DMS114 treated with DMSO at 0.1 percent for 48 hours (cell line): ENCODE results near the gene PNMA6F.

ENCODE experiments used
- DNase-seq: peaks from one replicate; lab custom pipeline; 2025; ENCODE audit not compliant: unreplicated experiment; lab: John Stamatoyannopoulos, UW

Gene PNMA6F

DNA sequence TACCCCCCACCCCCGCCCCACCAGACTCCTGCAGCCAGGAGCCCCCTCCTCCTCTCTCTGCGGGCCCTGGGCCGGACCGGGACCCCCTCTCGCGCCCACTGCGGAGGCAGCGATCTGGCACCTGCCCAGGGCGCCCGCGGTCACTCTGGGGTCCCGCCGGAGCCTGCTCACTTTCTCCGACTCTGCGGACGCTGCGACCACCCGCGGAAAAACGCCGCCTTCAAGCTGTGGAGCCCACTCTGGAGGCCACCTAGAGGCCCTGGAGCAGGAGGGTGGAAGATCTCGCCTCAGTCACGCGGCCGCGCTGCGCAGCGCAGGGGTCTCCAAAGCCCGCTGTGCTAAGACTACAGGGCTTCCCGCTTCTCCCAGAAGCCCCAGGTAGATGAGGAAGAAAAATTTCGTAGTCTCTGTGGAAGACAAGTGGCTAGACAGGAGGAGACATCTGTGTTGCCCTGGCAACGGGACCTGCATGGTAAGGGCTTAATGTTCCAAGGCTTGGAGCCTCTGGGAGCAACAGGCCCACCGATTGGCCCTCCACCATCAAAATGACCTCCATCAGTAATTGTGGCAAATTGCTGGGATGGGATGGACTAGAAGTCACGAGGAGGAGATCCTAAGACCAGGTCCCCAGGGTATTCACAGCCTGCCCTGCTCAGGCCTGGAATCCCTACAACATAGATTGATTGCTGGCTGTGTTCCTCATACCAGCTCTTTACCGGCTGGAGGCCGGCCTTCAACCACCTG lies at the start of gene PNMA6F:
PNMA6F (minus strand) TSS at position 387 of the 744 bp plus-strand sequence. CDS start 1,093 bp downstream, outside the sequence.
- DNase-seq: no peak

DNA sequence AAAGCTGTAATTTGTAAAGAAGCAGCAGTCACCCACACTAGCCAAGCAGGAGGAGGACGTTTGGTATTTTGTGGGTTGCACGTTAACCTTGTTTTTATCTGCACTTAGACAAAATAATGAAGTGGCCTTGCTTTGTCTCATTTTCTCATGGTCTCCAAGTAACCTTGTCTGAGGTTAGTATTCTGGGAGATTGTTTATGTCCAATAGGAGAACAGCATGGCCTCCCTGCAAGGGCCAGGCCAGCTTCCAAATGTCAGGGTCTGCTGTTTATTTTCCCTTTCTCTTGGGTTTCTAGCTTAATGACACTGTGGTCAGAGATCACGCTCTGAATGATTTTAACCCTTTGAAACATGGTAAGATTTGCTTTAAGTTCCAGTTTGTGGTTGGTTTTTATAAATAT lies 49.7 kb upstream of the PNMA6F start:
- no peak for DNase-seq

DNA sequence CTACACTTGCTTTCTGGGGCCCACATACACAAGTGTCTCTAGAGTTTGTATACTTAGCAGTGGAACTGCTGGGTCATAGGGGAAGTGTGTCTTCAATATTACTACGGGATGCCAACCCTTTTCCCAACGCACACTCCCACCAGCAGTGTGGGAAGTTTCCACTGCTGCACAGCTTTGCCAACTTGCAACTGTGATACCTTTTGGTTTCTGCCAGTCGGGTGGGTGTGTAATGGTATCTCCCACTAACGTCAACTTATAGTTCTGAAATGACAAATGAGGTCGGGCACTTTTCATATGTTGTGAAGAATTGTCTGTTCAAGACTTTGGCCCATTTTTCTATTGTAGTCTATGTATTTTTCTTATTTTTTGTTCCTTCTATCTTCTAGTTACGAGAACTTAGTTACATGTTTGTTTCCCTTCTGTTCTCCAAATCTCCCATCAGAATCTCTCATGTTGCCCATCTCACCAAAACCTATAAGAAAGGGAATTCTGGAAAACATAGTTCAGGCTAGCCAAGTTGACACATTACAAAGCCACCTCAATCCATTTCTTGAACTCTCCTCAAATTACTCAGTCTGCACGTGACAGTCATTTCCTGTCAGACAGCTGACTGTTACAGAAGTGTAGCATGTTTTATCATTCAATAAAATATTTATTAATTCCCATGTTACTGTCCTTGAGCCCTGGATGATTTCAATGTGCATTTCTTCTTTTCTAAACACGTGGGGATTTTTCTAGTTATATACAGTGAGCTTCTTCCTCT lies 48.9 kb upstream of the PNMA6F start:
- DNase-seq: no peak

DNA sequence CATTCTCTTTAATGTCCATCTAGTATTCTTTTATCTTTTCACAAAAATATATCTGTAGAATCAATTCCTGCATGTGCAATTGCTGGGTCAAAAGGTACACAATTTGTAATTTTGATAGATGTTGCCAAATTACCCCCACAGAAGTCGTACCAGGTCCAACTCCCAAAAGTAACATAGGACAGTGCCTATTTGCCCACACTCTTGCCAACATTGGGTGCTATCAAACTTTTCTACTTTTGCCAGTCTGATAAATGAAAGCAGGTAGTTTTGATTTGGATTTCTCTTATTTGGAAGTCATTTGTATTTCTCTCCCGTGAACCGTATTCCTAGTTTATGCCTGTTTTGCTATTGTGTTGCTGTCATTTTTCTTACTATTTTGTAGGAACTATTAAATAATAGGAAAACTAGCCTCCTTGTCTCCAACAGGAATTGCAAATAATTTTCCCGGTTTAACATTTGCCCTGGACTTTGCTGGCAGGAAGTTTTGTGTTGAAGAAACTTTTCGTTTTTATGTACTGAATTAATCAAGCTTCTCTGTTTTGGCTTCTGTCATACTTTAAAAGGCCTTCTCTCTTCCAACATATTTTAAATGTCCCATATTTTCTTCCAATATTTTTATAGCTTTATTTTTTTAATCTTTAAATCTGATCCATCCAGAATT lies 45.4 kb upstream of the PNMA6F start:
- no peak for DNase-seq

DNA sequence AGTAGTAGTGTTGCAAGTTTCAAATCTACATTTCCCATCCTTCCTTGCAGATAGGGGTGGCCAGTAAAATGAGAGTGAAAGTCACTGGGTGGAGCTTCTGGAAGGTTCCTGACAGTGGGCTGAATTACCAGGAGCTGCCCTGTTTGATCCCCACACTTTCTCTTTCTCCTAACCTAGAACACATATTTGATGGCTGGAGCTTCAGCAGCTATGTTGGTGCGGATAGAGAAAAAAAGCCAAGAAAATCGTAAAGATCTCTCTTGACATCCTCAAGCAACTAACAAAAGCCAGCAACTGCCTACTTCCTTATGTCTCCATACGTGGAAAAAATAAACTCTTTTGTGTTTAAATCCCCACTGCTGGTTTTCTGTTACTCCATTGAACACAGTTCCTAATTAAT lies 44.6 kb upstream of the PNMA6F start:
- DNase-seq: no peak

DNA sequence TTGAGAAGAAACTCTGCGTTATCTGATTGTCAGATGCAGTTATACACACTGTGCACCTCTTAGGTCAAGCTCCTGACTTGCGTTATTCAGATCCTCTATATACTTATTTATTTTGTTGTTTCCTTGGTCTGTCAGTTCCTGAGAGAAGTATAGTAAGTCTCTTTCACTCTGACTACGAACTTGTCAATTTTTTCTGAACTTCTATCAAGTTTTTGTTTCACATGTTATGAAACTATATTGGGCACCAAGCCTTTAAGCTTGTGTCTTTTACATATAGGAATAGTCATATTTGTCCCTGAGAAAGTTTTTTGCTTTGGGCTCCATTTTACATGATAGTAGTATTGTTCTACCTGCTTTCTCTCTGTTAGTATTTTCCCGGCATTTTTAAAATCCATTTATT lies 44.1 kb upstream of the PNMA6F start:
- DNase-seq: no peak

DNA sequence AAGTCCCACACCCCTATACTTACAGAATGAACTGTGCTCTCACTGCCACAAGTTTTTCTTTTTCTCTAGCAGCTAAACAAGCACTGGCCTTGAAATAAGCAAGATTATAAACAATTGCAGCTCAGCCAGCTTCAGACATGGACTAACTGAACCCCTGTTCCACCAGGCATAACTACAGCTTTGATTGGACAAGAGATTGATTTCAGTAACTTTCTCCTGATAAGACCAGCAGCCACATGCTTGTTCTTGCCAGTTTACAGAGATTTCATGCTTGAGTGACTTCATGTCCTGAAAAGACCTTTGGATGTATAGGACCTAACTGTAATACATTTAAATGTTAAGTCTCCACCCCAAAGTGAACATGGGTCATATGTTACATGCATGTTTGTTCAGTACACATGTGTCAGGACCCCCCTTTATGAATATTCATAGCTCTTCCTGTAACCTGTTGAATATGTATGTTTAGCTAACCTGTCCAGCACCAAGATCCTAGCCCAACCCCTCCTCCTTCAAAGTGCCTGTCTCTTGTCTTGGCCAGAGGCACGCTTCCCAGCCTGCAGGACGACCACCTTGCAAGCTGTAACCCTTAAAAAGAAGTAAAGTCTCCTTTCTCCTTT lies 40.3 kb upstream of the PNMA6F start:
- no peak for DNase-seq

DNA sequence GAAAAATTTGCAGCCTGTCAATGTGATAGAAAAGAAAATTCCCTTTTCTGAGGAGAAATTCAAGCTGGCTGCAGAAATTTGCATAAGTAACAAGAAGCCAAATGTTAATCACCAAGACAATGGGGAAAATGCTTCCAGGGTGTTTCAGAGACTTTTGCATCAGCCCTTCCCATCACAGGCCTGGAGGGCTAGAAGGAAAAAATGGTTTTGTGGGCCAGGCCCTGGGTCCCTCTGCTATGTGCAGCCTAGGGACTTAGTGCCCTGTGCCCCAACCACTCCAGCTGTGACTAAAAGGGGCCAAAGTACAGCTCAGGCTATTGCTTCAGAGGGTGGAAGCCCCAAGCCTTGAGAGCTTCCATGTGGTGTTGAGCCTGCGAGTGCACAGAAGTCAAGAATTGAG lies 36.3 kb upstream of the PNMA6F start:
- no peak for DNase-seq

DNA sequence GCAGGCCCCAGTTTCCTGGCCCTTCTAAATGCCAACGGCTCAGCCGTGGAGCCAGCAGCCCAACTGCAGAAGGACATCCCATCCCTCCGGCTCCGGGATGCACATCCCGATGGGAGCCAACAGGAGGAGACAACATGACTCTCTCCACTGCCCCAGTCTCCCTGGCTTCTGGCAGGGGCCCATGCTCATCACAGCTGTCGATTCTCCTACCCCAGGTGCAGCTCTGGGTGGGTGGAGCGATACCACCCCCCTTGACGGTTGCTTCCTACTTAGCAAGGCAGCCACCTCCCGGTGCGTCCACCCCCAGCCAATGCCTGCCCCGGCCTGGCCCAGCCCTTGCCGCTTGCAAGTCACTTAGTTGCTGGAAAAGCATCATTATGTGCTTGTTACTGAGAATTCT lies 31.8 kb upstream of the PNMA6F start:
- DNase-seq: no peak

DNA sequence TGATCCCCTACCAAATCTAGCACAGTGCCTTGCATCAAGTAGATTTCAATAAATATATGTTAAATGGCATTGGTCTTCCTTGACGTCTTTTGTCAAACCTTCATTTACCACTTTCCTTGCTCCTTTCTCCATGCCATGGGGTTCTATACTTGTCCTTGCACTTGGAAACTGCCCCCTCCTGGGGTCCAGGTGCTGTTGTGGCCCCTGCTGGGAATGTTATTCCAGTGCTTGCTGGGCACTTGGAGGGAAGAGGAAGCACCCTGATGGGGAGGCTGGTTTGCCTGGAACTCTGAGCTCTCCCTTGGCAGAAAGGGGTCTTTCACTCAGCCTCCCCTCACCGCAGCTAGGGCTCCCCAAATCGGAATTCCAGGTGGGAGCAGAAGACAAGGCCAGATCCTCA lies 31.3 kb upstream of the PNMA6F start:
- no peak for DNase-seq

DNA sequence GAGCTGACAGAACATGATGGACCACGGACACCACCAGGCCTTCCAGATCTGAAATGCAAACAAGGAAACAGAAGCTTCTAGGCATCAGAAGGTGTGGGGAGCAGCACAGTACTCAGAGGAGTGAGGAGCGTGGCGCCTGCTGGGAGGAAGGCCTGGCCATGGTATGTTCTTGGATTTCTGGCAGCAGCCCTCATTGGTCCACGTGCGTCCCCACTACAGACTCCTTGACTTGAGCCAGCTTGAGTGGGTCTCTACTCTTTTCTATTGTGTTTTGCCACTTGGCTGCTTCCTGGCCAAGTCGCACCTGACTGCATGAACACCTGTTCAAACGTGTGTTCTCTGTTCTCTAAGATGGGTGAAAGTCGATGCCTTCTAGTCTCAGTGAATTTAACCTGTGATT lies 30.4 kb upstream of the PNMA6F start:
- no peak for DNase-seq

DNA sequence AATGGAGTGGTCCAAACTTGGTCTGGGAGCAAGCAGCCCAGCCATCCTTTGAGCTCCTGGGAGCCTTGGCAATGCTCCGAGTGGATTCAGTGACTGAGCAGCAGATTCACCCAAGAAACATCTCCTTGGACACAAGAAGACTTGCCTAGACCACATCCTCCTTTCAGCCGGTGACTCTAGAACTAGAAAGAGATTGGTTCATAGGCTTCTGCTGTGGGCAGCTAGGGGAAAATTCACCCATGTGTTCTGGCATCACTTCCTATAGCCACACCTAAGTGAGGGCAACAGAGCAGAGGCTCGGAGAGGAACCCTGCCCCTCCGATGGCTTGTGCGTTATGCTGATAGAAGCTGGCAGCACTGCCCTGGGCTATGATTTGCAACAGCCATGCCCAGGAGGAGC lies 28.4 kb upstream of the PNMA6F start:
- DNase-seq: no peak

DNA sequence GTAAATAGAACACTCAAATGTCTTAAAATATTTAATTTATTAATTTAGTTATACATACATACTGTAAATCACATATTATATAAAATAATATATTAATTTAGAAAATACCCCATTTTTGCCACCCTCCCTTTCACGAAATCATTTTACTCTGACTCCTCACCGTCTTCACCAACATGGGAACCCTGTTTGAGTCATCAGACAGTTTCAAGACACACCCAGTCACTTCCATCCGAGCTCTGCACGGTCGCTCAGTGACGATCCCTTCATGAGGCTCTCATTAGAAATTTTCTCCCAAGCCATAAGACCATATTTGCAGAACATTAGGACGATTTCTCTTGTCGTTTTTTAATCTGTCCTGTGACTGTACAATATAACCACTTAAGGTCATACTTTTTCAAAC lies 26.9 kb upstream of the PNMA6F start:
- DNase-seq: no peak

DNA sequence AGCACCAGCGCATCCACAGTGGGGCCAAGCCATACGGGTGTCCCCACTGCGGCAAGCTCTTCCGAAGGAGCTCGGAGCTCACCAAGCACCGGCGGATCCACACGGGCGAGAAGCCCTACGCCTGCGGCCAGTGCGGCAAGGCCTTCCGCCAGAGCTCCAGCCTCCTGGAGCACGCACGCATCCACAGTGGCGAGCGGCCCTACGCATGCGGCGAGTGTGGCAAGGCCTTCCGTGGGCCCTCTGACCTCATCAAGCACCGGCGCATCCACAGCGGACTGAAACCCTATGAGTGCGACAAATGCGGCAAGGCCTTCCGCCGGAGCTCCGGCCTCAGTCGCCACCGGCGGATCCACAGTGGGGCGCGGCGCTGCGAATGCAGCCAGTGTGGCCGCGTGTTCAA lies 26.0 kb upstream of the PNMA6F start:
- DNase-seq: no peak

DNA sequence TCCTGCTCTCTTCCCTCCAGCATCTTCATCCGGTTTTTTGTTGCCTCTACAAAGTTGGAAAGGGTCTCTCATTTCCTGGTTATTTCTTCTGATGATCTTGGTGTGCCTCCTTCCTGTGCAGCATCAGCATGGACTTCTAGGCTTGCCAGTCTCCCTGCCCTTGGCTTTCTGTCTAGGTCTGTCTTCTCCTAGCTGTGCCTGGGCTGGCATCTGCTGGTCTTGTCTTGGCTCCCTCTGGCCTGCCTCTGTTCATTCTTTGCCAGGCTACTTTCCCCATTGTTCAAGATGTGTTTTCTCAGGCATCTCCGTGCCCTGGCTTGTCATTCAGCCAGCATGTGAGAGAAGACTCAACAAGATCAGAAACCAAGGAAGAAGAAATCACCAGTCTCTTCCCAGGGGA lies 22.1 kb upstream of the PNMA6F start:
- DNase-seq: no peak

DNA sequence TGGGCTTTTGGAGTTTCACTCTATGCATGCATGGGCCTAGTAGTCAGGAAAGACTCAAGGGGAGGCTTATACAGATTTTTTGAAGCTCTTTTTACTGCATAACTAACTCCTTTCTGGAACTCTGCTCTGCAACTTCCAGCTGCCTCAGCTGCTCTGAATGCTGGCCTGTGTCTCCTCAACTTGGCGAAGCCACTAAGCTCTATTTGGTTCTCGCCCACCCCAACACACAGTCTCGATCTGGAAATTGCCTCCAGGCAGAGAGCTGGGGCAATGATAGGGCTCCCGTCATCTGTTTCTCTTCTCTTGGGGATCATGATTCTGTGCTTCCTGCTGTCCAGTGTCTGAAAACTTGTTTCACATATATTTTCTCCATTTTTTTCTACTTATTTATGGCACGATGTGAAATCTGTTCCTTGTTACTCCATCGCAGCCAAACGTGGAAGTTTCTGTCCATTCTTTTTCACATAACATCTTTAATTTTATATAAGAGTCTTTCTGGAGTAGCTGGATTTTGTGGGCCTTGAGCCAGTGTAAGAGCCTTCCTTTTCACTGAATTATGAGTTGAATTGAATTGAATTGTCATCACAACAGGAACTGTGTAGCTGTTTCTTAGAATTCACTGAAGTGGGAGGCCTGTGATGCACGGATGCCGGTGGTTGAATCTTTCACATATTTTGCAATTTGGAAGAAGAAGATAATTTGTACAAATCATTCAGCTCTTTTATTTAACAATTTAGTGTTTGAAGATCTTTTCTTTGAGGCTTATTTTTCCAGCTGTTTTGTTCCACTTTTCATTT lies 21.4 kb upstream of the PNMA6F start:
- DNase-seq: no peak

DNA sequence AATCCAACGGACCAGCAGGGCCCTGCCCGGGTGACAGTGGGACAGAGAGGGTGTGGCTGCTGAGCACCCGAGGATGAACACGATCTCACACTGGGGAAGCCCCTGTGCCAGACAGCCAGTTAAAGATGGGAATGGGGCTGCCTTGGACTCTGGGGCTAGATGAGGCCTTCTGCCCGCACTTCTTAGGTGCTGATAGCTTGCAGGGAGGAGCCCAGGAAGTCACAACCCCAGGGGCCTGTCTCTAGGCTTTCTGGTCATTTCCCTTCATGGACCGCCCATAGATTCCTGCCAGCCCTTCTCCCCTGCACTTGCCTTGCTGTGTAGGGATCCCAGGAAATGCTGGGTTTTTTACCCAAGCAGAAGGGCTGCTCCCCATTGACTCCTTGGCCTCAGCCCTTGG lies 18.5 kb upstream of the PNMA6F start:
- DNase-seq: no peak

DNA sequence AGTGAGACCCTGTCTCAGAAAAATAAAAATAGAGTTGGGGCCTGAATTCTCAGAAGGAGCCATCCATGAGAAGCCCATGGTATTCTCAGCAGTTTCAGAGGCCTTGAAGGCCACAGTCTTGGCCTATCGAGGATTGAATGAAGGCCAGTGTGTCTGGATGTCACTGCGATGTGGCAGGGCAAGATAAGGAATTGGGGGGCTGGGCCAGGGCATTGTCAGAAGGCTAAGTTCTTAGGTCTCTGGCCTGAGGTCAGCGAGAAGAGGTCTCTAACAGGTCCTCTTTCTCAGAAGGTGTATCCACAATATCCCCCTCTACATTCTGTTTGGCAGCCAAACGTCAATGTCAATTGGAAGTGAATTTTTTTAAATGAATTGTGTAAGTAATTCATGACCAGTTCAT lies 18.1 kb upstream of the PNMA6F start:
- DNase-seq: no peak

DNA sequence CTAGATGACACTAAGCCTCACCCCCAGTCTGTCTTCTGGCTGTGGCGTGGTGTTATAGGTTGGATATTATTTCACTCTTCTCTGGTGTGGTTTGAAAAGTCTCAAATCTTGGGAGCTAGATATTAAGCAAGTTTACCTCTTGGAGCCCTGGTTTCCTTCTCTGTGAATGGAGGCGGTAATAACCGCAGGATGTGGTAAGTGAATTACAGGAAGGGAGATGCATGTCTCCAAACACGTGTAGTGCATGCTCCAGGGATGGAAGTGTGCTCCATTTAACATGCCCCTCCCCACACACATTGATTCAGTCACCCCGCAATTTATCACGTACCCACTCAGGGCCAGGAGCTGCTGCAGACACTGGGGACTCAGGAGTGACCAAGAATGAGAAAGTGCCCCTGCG lies 17.3 kb upstream of the PNMA6F start:
- no peak for DNase-seq

DNA sequence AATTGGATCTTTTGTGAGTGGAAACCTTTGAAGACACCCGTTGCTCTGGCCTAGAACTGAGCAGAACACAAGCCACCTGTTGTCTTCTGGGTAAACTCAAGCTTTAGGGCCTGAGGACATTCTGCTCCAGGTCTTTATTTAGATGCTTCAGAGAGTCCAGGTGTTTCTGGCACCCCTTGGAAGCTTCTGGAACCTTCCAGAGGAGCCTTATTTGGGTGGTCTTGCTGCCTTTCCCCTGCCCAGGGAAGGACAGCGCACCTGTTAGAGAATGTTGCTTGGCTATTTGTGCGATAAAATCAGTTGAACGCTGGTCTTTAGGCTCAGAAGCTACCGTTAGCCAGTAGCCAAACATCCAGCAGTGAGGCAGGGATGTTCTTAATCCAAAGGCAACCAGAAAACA lies 15.4 kb upstream of the PNMA6F start:
- no peak for DNase-seq
